ENCODE results near the gene TPST1. TPM values are rescaled to one million over a fixed set of nuclear protein-coding genes. Genes with fewer than 3 reads are reported as not detected.
A peak's percentile ranks its signal among the peaks of the same experiment; 100 is the strongest.

Gene TPST1
- polyA plus RNA-seq, 1 of the 3 experiments (the other 2 are of a cell fraction): 36.4 TPM

DNA sequence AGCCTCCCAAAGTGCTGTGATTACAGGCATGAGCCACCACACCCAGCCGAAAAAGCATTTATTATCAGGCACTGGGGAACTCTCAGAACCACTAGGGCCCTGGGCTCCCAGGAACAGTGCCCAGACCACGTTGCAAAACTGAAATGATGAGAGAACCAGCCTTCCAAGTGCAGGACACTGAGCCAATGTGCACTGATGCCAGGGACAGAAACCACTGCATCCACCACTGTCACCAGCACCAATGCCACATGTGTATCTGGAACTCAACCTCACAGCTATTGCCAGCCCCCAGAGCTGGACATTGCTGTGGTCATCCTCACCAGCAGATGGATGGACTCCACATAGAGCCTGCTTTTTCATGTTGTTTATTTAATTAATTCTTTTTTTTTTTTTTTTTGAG is 28.2 kb upstream of the TPST1 start:
- H3K4me2 ChIP-seq: no peak overlapping the region
- no peaks in the 10 kb centered on the region for H3F3A ChIP-seq (replicated peaks; ENCODE audit: insufficient read depth)
- ChIA-PET POLR2A (no interaction called here), CTCF (interaction anchor here (0.7 kb wide), 1 partner anchor 237 kb away, joined by 3 read pairs; no protein-coding TSS in a partner anchor)
- no peaks in the 10 kb centered on the region for H3K9me3 ChIP-seq
- H3K27me3 ChIP-seq (ENCODE audit: insufficient read depth): no peaks in the 10 kb centered on the region
- H3K4me1 ChIP-seq (ENCODE audit: control insufficient read depth in 1 of 2, insufficient read depth in 2 of 2, low read depth in 1 of 2, low read length in 1 of 2): no peaks in the 10 kb centered on the region
- no peak overlapping the region for H3K27ac ChIP-seq (ENCODE audit: low read depth in 2 of 2, low read length in 1 of 2)
- H3K36me3 ChIP-seq (replicated peaks in 1 of 2; ENCODE audit: control insufficient read depth in 1 of 2, insufficient read depth in 2 of 2, low read length in 1 of 2): no peaks in the 10 kb centered on the region
- no peaks in the 10 kb centered on the region for H3K9me2 ChIP-seq
- TF ChIP-seq EP300 (IDR thresholded peaks at IDR 0.05; ENCODE audit: borderline replicate concordance in 1 of 2, low read depth in 1 of 2, low read length in 1 of 2): no peak
- no peak for TF ChIP-seq SMC3 (IDR thresholded peaks at IDR 0.05; ENCODE audit: low read depth, low read length)
- TF ChIP-seq, protein P1, sequence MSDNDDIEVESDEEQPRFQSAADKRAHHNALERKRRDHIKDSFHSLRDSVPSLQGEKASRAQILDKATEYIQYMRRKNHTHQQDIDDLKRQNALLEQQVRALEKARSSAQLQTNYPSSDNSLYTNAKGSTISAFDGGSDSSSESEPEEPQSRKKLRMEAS (IDR thresholded peaks at IDR 0.05; ENCODE audit: low read depth): no peak
- TF ChIP-seq EZH2phosphoT487 (IDR thresholded peaks at IDR 0.05; ENCODE audit: borderline replicate concordance, low read depth): no peak
- no peak for TF ChIP-seq TAF1 (IDR thresholded peaks at IDR 0.05; ENCODE audit: borderline replicate concordance, low read depth, low read length)
- TF ChIP-seq, protein P2, sequence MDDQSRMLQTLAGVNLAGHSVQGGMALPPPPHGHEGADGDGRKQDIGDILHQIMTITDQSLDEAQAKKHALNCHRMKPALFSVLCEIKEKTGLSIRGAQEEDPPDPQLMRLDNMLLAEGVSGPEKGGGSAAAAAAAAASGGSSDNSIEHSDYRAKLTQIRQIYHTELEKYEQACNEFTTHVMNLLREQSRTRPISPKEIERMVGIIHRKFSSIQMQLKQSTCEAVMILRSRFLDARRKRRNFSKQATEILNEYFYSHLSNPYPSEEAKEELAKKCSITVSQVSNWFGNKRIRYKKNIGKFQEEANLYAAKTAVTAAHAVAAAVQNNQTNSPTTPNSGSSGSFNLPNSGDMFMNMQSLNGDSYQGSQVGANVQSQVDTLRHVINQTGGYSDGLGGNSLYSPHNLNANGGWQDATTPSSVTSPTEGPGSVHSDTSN (IDR thresholded peaks at IDR 0.05): no peak
- TF ChIP-seq RCOR1 (IDR thresholded peaks at IDR 0.05; ENCODE audit: low read length): no peak
- no peak for TF ChIP-seq RXRA (IDR thresholded peaks at IDR 0.05; ENCODE audit: borderline replicate concordance, low read depth)
- no peak for TF ChIP-seq FOSL2 (IDR thresholded peaks at IDR 0.05; ENCODE audit: borderline replicate concordance, low read depth)
- no peak for TF ChIP-seq MEF2A (IDR thresholded peaks at IDR 0.05; ENCODE audit: borderline replicate concordance, low read depth)
- no peak for TF ChIP-seq ELF1 (IDR thresholded peaks at IDR 0.05)
- TF ChIP-seq, protein P3, sequence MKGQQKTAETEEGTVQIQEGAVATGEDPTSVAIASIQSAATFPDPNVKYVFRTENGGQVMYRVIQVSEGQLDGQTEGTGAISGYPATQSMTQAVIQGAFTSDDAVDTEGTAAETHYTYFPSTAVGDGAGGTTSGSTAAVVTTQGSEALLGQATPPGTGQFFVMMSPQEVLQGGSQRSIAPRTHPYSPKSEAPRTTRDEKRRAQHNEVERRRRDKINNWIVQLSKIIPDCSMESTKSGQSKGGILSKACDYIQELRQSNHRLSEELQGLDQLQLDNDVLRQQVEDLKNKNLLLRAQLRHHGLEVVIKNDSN (IDR thresholded peaks at IDR 0.05; ENCODE audit: borderline replicate concordance, low read depth): no peak
- no peak for TF ChIP-seq SIN3A (IDR thresholded peaks at IDR 0.05; ENCODE audit: borderline replicate concordance, low read depth, low read length)
- TF ChIP-seq POLR2AphosphoS5 (IDR thresholded peaks at IDR 0.05; ENCODE audit: low read depth, low read length): no peak
- no peak overlapping the region for H3K9ac ChIP-seq
- no peak overlapping the region for H3K4me3 ChIP-seq (ENCODE audit: low read depth in 2 of 2, low read length in 1 of 2)
- no peak overlapping the region for H2AFZ ChIP-seq (ENCODE audit: low read depth)
- H3K79me2 ChIP-seq (ENCODE audit: insufficient read depth): no peaks in the 10 kb centered on the region
- DNase-seq: no peak
- WGBS (ENCODE audit: low lambda C conversion rate): 71% methylated on average over 2 of the region's 2 CpGs
- no peaks in the 10 kb centered on the region for H4K20me1 ChIP-seq (ENCODE audit: insufficient read depth)

DNA sequence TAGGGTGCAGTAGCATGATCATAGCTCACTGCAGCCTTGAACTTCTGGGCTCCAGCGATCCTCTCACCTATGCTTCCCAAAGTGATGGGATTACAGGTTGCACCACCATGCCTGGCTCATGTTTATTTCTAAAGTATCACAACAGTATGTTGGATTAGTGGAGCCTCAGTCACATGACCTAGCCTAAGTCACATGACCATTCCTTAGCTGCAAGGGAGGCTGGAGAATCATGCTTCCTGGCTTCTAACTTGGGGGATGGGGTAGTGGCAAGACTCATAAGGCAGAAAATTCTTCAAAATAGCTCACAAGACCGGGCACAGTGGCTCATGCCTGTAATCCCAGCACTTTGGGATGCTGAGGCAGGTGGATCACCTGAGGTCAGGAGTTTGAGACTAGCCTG is 26.9 kb upstream of the TPST1 start:
- Histone ChIP-seq H2AFZ (ENCODE audit: low read depth) (no peak overlapping the region), H3K9ac (no peak overlapping the region), H3K4me1 (ENCODE audit: control insufficient read depth in 1 of 2, insufficient read depth in 2 of 2, low read depth in 1 of 2, low read length in 1 of 2) (no peaks in the 10 kb centered on the region), H3K79me2 (ENCODE audit: insufficient read depth) (no peaks in the 10 kb centered on the region), H3K27me3 (ENCODE audit: insufficient read depth) (no peaks in the 10 kb centered on the region), H4K20me1 (ENCODE audit: insufficient read depth) (no peaks in the 10 kb centered on the region), H3F3A (replicated peaks; ENCODE audit: insufficient read depth) (no peaks in the 10 kb centered on the region), H3K4me2 (no peak overlapping the region), H3K36me3 (replicated peaks in 1 of 2; ENCODE audit: control insufficient read depth in 1 of 2, insufficient read depth in 2 of 2, low read length in 1 of 2) (no peaks in the 10 kb centered on the region), H3K9me2 (no peaks in the 10 kb centered on the region), H3K4me3 (ENCODE audit: low read depth in 2 of 2, low read length in 1 of 2) (no peak overlapping the region), H3K27ac (ENCODE audit: low read depth in 2 of 2, low read length in 1 of 2) (no peak overlapping the region), H3K9me3 (no peaks in the 10 kb centered on the region)
- ChIA-PET CTCF (interaction anchor here (1.4 kb wide), 1 partner anchor 15 kb away, joined by 3 read pairs; no protein-coding TSS in a partner anchor), POLR2A (interaction anchor here (0.6 kb wide), 1 partner anchor 22 kb away, joined by 3 read pairs; no protein-coding TSS in a partner anchor)
- 83% methylated on average over 2 of the region's 2 CpGs for WGBS (ENCODE audit: low lambda C conversion rate)
- TF ChIP-seq SMC3 (IDR thresholded peaks at IDR 0.05; ENCODE audit: low read depth, low read length): no peak
- TF ChIP-seq, protein P3 (IDR thresholded peaks at IDR 0.05; ENCODE audit: borderline replicate concordance, low read depth): peak; percentile 55; the same call in 1 of the 2 replicates
- DNase-seq: no peak

Measured in SK-N-SH (cell line).